Parathyroid adenoma (tissue), 2 donors: Measurements from ENCODE around the gene NWD2.
"Not testable (repeated sequence)": the region's sequence is repeated elsewhere in the genome, so short reads cannot be mapped to it uniquely, and the experiment has no call there.

Experiments
- H2AFZ ChIP-seq: fragments of 300-600 bp; sonication (generic); one replicate; pipeline ENCODE4 v1.7.0; 2017; ENCODE audit warnings: antibody characterized with exemption, mild to moderate bottlenecking
- H3K27ac ChIP-seq: fragments of 300-600 bp; sonication (generic); one replicate; pipeline ENCODE4 v1.7.0; 2017
- H3K27me3 ChIP-seq: fragments of 300-600 bp; sonication (generic); one replicate; pipeline ENCODE4 v1.7.0; 2017; ENCODE audit warnings: low read length; ENCODE audit not compliant: control insufficient read depth, insufficient read depth
- H3K36me3 ChIP-seq: fragments of 300-600 bp; sonication (generic); one replicate; pipeline ENCODE4 v1.7.0; 2017; ENCODE audit warnings: low read length; ENCODE audit not compliant: control insufficient read depth, insufficient read depth
- H3K4me1 ChIP-seq: fragments of 300-600 bp; sonication (generic); one replicate; pipeline ENCODE4 v1.7.0; 2017; ENCODE audit warnings: control low read depth
- H3K4me2 ChIP-seq: fragments of 300-600 bp; sonication (generic); one replicate; pipeline ENCODE4 v1.7.0; 2017; ENCODE audit warnings: low read length
- H3K4me3 ChIP-seq: fragments of 300-600 bp; sonication (generic); one replicate; pipeline ENCODE4 v1.7.0; 2017; ENCODE audit warnings: low read depth, low read length
- H3K79me2 ChIP-seq: fragments of 300-600 bp; sonication (generic); one replicate; pipeline ENCODE4 v1.7.0; 2017; ENCODE audit warnings: control low read depth
- H3K9ac ChIP-seq: fragments of 300-600 bp; sonication (generic); one replicate; pipeline ENCODE4 v1.7.0; 2017; ENCODE audit warnings: mild to moderate bottlenecking
- H3K9me3 ChIP-seq: fragments of 300-600 bp; sonication (generic); one replicate; pipeline ENCODE4 v1.7.0; 2017; ENCODE audit warnings: low read length; ENCODE audit not compliant: control insufficient read depth
- TF ChIP-seq, protein P1 (sequence below): fragments of 300-600 bp; sonication (generic); IDR thresholded peaks from one replicate; pipeline ENCODE4 v1.7.0; 2017; ENCODE audit warnings: antibody characterized with exemption, mild to moderate bottlenecking
- donor health status: primary hyperparathyroidism.

NWD2 gene

GRCh38 chr4:37393889-37394288, 149.3 kb downstream of the NWD2 start:
- H3K27me3 ChIP-seq, result no peaks in the 10 kb centered on the region
- H3K9me3 ChIP-seq, result no peaks in the 10 kb centered on the region

DNA sequence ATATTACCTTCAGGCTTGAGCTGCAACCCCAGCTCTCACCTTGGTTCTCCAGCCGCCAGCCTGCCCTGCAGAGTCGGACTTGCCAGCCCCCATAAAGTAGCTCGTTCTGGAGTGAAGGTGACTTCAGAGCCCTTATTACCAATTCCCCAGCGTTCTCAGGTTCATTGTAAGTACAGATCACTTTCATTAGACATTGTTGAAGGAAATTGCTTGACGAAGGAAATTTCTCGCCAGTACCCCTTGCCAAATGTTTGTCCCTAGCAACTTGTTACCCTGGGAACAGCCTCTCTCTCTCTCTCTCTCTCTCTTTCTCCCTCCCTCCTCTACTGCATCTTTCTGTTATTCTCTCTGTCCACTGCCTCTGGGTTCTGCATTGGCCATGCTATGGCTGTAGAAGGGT, 153.0 kb downstream of the NWD2 start:
- H3K9ac ChIP-seq, result no peak overlapping the region
- H3K4me2 ChIP-seq, result no peak overlapping the region
- H3K27ac ChIP-seq, result no peak overlapping the region
- no peaks in the 10 kb centered on the region for H3K79me2 ChIP-seq
- H3K4me1 ChIP-seq, result no peaks in the 10 kb centered on the region
- H3K4me3 ChIP-seq, result no peak overlapping the region
- H3K9me3 ChIP-seq, result no peaks in the 10 kb centered on the region
- H2AFZ ChIP-seq, result no peak overlapping the region
- H3K36me3 ChIP-seq, result no peaks in the 10 kb centered on the region
- H3K27me3 ChIP-seq, result no peaks in the 10 kb centered on the region
- TF ChIP-seq, protein P1, sequence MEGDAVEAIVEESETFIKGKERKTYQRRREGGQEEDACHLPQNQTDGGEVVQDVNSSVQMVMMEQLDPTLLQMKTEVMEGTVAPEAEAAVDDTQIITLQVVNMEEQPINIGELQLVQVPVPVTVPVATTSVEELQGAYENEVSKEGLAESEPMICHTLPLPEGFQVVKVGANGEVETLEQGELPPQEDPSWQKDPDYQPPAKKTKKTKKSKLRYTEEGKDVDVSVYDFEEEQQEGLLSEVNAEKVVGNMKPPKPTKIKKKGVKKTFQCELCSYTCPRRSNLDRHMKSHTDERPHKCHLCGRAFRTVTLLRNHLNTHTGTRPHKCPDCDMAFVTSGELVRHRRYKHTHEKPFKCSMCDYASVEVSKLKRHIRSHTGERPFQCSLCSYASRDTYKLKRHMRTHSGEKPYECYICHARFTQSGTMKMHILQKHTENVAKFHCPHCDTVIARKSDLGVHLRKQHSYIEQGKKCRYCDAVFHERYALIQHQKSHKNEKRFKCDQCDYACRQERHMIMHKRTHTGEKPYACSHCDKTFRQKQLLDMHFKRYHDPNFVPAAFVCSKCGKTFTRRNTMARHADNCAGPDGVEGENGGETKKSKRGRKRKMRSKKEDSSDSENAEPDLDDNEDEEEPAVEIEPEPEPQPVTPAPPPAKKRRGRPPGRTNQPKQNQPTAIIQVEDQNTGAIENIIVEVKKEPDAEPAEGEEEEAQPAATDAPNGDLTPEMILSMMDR, result no peak

More at GRCh38 chr4:37393889-37394288, 149.3 kb downstream of the NWD2 start:
- Histone ChIP-seq H3K4me1 (no peaks in the 10 kb centered on the region), H3K9ac (no peak overlapping the region), H3K27ac (no peak overlapping the region), H3K4me2 (no peak overlapping the region), H2AFZ (no peak overlapping the region), H3K4me3 (no peak overlapping the region), H3K36me3 (no peaks in the 10 kb centered on the region), H3K79me2 (no peaks in the 10 kb centered on the region)
- TF ChIP-seq, protein P1, result no peak

- no peaks in the 10 kb centered on the region for H3K4me1 ChIP-seq
- no peaks in the 10 kb centered on the region for H3K36me3 ChIP-seq
- no peak overlapping the region for H3K4me3 ChIP-seq
- H3K4me2 ChIP-seq, result no peak overlapping the region
- H3K79me2 ChIP-seq, result no peaks in the 10 kb centered on the region
- no peaks in the 10 kb centered on the region for H3K27me3 ChIP-seq
- no peak overlapping the region for H2AFZ ChIP-seq
- no peak overlapping the region for H3K27ac ChIP-seq
- H3K9ac ChIP-seq, result no peak overlapping the region
- no peaks in the 10 kb centered on the region for H3K9me3 ChIP-seq
- TF ChIP-seq, protein P1, result no peak
Observed at GRCh38 chr4:37400241-37400881, 155.8 kb downstream of the NWD2 start.

GRCh38 chr4:37407938-37408826, 163.6 kb downstream of the NWD2 start:
- H3K4me2 ChIP-seq, H3K4me3 ChIP-seq, H3K9me3 ChIP-seq, H3K79me2 ChIP-seq, H3K27ac ChIP-seq, H3K9ac ChIP-seq, H3K4me1 ChIP-seq, H3K27me3 ChIP-seq, H3K36me3 ChIP-seq, H2AFZ ChIP-seq: not testable (repeated sequence)

DNA sequence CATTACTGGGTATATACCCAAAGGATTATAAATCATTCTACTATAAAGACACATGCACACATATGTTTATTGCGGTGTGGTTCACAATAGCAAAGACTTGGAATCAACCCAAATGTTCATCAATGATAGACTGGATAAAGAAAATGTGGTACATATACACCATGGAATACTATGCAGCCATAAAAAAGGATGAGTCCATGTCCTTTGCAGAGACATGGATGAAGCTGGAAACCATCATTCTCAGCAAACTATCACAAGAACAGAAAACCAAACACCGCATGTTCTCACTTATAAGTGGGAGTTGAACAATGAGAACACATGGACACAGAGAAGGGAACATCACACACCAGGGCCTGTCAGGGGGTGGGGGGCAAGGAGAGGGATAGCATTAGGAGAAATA, 169.1 kb downstream of the NWD2 start:
- H3K9me3 ChIP-seq, H3K27ac ChIP-seq, H3K9ac ChIP-seq, H3K4me2 ChIP-seq, H3K4me3 ChIP-seq, H3K27me3 ChIP-seq, H3K4me1 ChIP-seq, H3K79me2 ChIP-seq, H3K36me3 ChIP-seq, H2AFZ ChIP-seq: not testable (repeated sequence)
